Measurements from ENCODE around the gene MPG. TPM values are rescaled to one million over a fixed set of nuclear protein-coding genes. Genes with fewer than 3 reads are reported as not detected.

MPG gene
- polyA plus RNA-seq, 1 donor from 2014 or later = 70.9 TPM

- H3K9ac ChIP-seq (ENCODE audit: low read length) = no peak overlapping the region
- no peak overlapping the region for H2AFZ ChIP-seq (ENCODE audit: low read depth, low read length)
These were observed 6.0 kb downstream of the MPG start for GRCh38 chr16:83781-84615.

DNA sequence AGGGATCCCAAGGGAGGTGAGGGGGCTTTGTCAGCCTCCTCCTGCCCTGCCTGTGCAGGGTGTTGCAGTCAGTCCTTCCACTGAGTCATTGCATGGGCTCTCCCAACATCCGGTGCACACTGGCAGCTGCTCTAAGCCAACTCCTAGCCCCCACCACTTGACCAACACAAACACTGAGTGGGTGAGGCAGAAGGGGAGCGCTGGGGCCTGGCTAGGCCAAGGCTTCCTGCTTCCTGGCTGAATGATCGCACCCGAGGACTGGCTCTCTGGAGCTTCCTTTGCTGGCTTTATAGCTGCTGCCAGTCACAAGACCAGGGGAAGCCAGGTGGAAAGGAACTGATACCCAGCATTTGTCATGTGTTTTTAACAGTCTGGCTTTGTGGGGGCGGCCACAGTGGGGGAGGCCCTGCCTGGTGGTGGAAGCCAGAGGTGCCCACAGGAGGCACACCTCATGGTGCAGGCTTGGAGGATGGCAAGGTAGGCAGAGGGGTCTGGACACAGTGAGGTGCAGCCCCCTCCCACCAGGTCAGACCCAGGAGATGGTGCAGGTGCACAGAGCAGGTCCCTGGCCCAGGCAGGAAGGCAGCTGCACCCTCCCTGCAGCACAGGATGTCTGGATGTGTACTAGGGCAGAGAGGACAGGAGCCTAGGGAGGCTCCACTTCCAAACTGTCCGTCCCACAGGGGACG is 6.8 kb downstream of the MPG start:
- no peaks in the 10 kb centered on the region for H3K27me3 ChIP-seq (ENCODE audit: insufficient read depth, low read depth, low read length)
- H3K27ac ChIP-seq (ENCODE audit: low read length) = no peak overlapping the region
- H4K20me1 ChIP-seq (ENCODE audit: insufficient read depth) = no peaks in the 10 kb centered on the region
- no peak overlapping the region for H3K4me2 ChIP-seq (ENCODE audit: low read length)
- H2AFZ ChIP-seq (ENCODE audit: low read depth, low read length) = no peak overlapping the region
- no peak overlapping the region for H3K4me3 ChIP-seq (ENCODE audit: low read length)
- H3K36me3 ChIP-seq (ENCODE audit: insufficient read depth, low read length) = peaks cover 7% of the 10 kb centered on the region
- no peaks in the 10 kb centered on the region for H3F3A ChIP-seq (ENCODE audit: insufficient read depth, low read length, poor library complexity, severe bottlenecking)
- no peaks in the 10 kb centered on the region for H3K79me2 ChIP-seq (replicated peaks; ENCODE audit: insufficient read depth, low read length)
- H3K9me2 ChIP-seq (ENCODE audit: insufficient read depth, low read length) = no peaks in the 10 kb centered on the region
- H3K9me3 ChIP-seq (ENCODE audit: low read length) = no peaks in the 10 kb centered on the region
- H3K9ac ChIP-seq (ENCODE audit: low read length) = no peak overlapping the region
- TF ChIP-seq TAF1 (IDR thresholded peaks at IDR 0.05; ENCODE audit: low read depth) (no peak), MXI1 (conservative IDR thresholded peaks at IDR 0.05; ENCODE audit: poor library complexity, severe bottlenecking) (no peak), RAD21 (conservative IDR thresholded peaks at IDR 0.05) (no peak), EP300 (conservative IDR thresholded peaks at IDR 0.05; ENCODE audit: poor library complexity, severe bottlenecking) (no peak), REST (IDR thresholded peaks at IDR 0.05; ENCODE audit: borderline replicate concordance) (no peak)
- TF ChIP-seq, protein P1, sequence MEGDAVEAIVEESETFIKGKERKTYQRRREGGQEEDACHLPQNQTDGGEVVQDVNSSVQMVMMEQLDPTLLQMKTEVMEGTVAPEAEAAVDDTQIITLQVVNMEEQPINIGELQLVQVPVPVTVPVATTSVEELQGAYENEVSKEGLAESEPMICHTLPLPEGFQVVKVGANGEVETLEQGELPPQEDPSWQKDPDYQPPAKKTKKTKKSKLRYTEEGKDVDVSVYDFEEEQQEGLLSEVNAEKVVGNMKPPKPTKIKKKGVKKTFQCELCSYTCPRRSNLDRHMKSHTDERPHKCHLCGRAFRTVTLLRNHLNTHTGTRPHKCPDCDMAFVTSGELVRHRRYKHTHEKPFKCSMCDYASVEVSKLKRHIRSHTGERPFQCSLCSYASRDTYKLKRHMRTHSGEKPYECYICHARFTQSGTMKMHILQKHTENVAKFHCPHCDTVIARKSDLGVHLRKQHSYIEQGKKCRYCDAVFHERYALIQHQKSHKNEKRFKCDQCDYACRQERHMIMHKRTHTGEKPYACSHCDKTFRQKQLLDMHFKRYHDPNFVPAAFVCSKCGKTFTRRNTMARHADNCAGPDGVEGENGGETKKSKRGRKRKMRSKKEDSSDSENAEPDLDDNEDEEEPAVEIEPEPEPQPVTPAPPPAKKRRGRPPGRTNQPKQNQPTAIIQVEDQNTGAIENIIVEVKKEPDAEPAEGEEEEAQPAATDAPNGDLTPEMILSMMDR (IDR thresholded peaks at IDR 0.05; ENCODE audit: poor library complexity, severe bottlenecking) = no peak

More at GRCh38 chr16:83781-84615, 6.0 kb downstream of the MPG start:
- H3K4me2 ChIP-seq (ENCODE audit: low read length) = no peak overlapping the region
- no peaks in the 10 kb centered on the region for H3K79me2 ChIP-seq (replicated peaks; ENCODE audit: insufficient read depth, low read length)
- H3K9me2 ChIP-seq (ENCODE audit: insufficient read depth, low read length) = no peaks in the 10 kb centered on the region
- no peaks in the 10 kb centered on the region for H3F3A ChIP-seq (ENCODE audit: insufficient read depth, low read length, poor library complexity, severe bottlenecking)
- no peak overlapping the region for H3K27ac ChIP-seq (ENCODE audit: low read length)
- H4K20me1 ChIP-seq (ENCODE audit: insufficient read depth) = no peaks in the 10 kb centered on the region
- no peaks in the 10 kb centered on the region for H3K9me3 ChIP-seq (ENCODE audit: low read length)
- no peaks in the 10 kb centered on the region for H3K27me3 ChIP-seq (ENCODE audit: insufficient read depth, low read depth, low read length)
- no peak for TF ChIP-seq EZH2 (IDR thresholded peaks at IDR 0.05; ENCODE audit: borderline replicate concordance, insufficient read depth, low read length, poor library complexity, severe bottlenecking)
- no peak for TF ChIP-seq EP300 (conservative IDR thresholded peaks at IDR 0.05; ENCODE audit: poor library complexity, severe bottlenecking)
- TF ChIP-seq SMC3 (conservative IDR thresholded peaks at IDR 0.05; ENCODE audit: poor library complexity) = no peak
- no peak for TF ChIP-seq REST (IDR thresholded peaks at IDR 0.05; ENCODE audit: borderline replicate concordance)
- TF ChIP-seq, protein P1 (IDR thresholded peaks at IDR 0.05; ENCODE audit: poor library complexity, severe bottlenecking) = no peak
- TF ChIP-seq RAD21 (conservative IDR thresholded peaks at IDR 0.05) = no peak
- TF ChIP-seq MXI1 (conservative IDR thresholded peaks at IDR 0.05; ENCODE audit: poor library complexity, severe bottlenecking) = no peak
- H3K36me3 ChIP-seq (ENCODE audit: insufficient read depth, low read length) = peaks cover 7% of the 10 kb centered on the region
- no peak overlapping the region for H3K4me3 ChIP-seq (ENCODE audit: low read length)

Measured in neural cell (in vitro differentiated cells).